PC-3 (cell line): ENCODE measurements around the gene FOS. TPM values are rescaled to one million over a fixed set of nuclear protein-coding genes. Genes with fewer than 3 reads are reported as not detected.

ENCODE experiments used
- ATAC-seq: fragments of 200-7000 bp; cut with Tn5 transposase; 2 replicates; pipeline ENCODE4 v1.9.1; 2020; ENCODE audit warnings: mild to moderate bottlenecking, moderate library complexity
- BruUV-seq: library from RNA; stranded (reverse); fragments of 400-500 nt; replicated peaks from 2 replicates; lab custom pipeline; 2021; lab: Mats Ljungman, UMichigan
- CTCF ChIA-PET: fragments of 300-600 bp; sonication (Branson Sonifier 250); formaldehyde crosslinking; loops from one replicate; lab custom pipeline; 2022; ENCODE audit warnings: antibody characterized with exemption; lab: Charles Lee
- POLR2A ChIA-PET: fragments of 300-600 bp; sonication (Branson Sonifier 250); formaldehyde crosslinking; loops from one replicate; lab custom pipeline; 2022; ENCODE audit warnings: antibody characterized with exemption; ENCODE audit not compliant: unreplicated experiment; lab: Charles Lee
- DNase-seq: peaks from one replicate; pipeline ENCODE4 v3.0.0-alpha.2; 2015
- H2AFZ ChIP-seq: fragments of 300-600 bp; sonication (generic); 2 replicates; pipeline ENCODE4 v1.6.0; 2016; ENCODE audit warnings: antibody characterized with exemption, low read length
- H3F3A ChIP-seq: fragments of 300-600 bp; sonication (generic); one replicate; pipeline ENCODE4 v1.6.0; 2017; ENCODE audit warnings: antibody characterized with exemption, low read length, control low read depth, mild to moderate bottlenecking; ENCODE audit not compliant: unreplicated experiment
- H3K27ac ChIP-seq: fragments of 300-600 bp; sonication (generic); 2 replicates; pipeline ENCODE4 v1.5.1; 2016; ENCODE audit warnings: mild to moderate bottlenecking, low read length
- H3K27me3 ChIP-seq: fragments of 300-600 bp; sonication (generic); 2 replicates; pipeline ENCODE4 v1.6.1; 2016; ENCODE audit warnings: low read length, mixed read lengths
- H3K36me3 ChIP-seq: fragments of 300-600 bp; sonication (generic); 2 replicates; pipeline ENCODE4 v1.6.1; 2016; ENCODE audit warnings: low read depth, mixed run types, low read length, mixed read lengths
- H3K4me1 ChIP-seq: fragments of 300-600 bp; sonication (generic); 2 replicates; pipeline ENCODE4 v1.5.1; 2016; ENCODE audit warnings: low read length; ENCODE audit not compliant: insufficient read depth
- H3K4me2 ChIP-seq: fragments of 300-600 bp; sonication (generic); 2 replicates; pipeline ENCODE4 v1.6.0; 2016; ENCODE audit warnings: low read length
- H3K4me3 ChIP-seq: fragments of 300-600 bp; sonication (generic); 2 replicates; pipeline ENCODE4 v1.5.1; 2016; ENCODE audit warnings: mild to moderate bottlenecking, low read length, mixed read lengths
- H3K79me2 ChIP-seq: fragments of 300-600 bp; sonication (generic); 2 replicates; pipeline ENCODE4 v1.6.1; 2017; ENCODE audit warnings: low read length, mixed read lengths
- H3K9ac ChIP-seq: fragments of 300-600 bp; sonication (generic); 2 replicates; pipeline ENCODE4 v1.6.0; 2016; ENCODE audit warnings: mild to moderate bottlenecking, low read length
- H3K9me2 ChIP-seq: fragments of 300-600 bp; sonication (generic); replicated peaks from 2 replicates; pipeline ENCODE4 v1.6.1; 2016; ENCODE audit warnings: mixed run types, low read length, mixed read lengths
- H3K9me3 ChIP-seq: fragments of 300-600 bp; sonication (generic); 2 replicates; pipeline ENCODE4 v1.6.1; 2016; ENCODE audit warnings: low read length, mixed read lengths
- H4K20me1 ChIP-seq: fragments of 300-600 bp; sonication (generic); 2 replicates; pipeline ENCODE4 v1.6.1; 2016; ENCODE audit warnings: low read length, mixed read lengths
- EZH2 ChIP-seq: fragments of 300-600 bp; sonication (generic); IDR thresholded peaks from one replicate; pipeline ENCODE4 v1.6.1; 2017; ENCODE audit warnings: antibody characterized with exemption, mild to moderate bottlenecking, low read length; ENCODE audit not compliant: unreplicated experiment
- EZH2phosphoT487 ChIP-seq: fragments of 300-600 bp; sonication (generic); IDR thresholded peaks from 2 replicates; pipeline ENCODE4 v1.6.1; 2018; ENCODE audit warnings: mild to moderate bottlenecking, antibody characterized with exemption, low read length, borderline replicate concordance
- intact Hi-C: fragments of 100-400 bp; cut with micrococcal nuclease; formaldehyde crosslinking; loops from 2 replicates; pipeline ENCODE4 v1.9.0; 2023
- total RNA-seq: library from RNA; depleted of rRNA; stranded (reverse); fragments of >200 nt; gene quantifications from 2 replicates; pipeline ENCODE4 v1.2.3, GENCODE V29; 2014
- TF ChIP-seq, protein P1 (sequence below): fragments of 300-600 bp; sonication (generic); conservative IDR thresholded peaks from 2 replicates; pipeline ENCODE4 v1.5.1; 2017; ENCODE audit warnings: antibody characterized with exemption, low read depth, mild to moderate bottlenecking, low read length

The FOS gene
- total RNA-seq, 1 experiment from 2014 or later = 99.2 TPM

DNA sequence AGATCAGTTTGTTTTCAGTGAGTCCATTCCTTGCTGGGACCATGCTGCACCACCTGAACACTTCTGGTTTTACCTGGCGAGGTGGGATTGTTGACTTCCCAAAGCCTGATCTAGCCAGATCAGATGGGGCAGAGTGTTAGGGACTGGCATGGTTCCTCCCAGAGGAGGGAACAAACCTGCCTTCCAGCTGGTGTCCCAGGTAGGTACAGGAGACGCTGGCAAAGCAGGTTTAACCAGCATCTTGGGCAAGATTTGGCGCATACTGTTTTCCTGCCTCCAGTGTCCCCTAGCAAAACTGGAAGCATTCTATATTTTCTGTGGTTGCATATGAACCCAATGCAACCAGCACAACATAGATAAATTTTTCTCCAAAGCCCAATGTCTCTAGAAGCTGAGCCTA is 14.6 kb upstream of the FOS start:
- no peaks in the 10 kb centered on the region for H4K20me1 ChIP-seq
- H3K9me2 ChIP-seq = no peaks in the 10 kb centered on the region
- POLR2A ChIA-PET = no interaction called here
- no peaks in the 10 kb centered on the region for H3K9me3 ChIP-seq
- no peak overlapping the region for H2AFZ ChIP-seq
- BruUV-seq = no TSS peak
- no peak overlapping the region for H3K27ac ChIP-seq
- DNase-seq (peak; percentile 36), ATAC-seq (no peak)
- no peaks in the 10 kb centered on the region for H3F3A ChIP-seq
- peaks cover 9% of the 10 kb centered on the region; the same call in 1 of the 2 replicates for H3K4me1 ChIP-seq
- H3K9ac ChIP-seq = no peak overlapping the region
- intact Hi-C loops = no loop called here
- no peaks in the 10 kb centered on the region for H3K27me3 ChIP-seq
- TF ChIP-seq EZH2 = no peak
- TF ChIP-seq, protein P1, sequence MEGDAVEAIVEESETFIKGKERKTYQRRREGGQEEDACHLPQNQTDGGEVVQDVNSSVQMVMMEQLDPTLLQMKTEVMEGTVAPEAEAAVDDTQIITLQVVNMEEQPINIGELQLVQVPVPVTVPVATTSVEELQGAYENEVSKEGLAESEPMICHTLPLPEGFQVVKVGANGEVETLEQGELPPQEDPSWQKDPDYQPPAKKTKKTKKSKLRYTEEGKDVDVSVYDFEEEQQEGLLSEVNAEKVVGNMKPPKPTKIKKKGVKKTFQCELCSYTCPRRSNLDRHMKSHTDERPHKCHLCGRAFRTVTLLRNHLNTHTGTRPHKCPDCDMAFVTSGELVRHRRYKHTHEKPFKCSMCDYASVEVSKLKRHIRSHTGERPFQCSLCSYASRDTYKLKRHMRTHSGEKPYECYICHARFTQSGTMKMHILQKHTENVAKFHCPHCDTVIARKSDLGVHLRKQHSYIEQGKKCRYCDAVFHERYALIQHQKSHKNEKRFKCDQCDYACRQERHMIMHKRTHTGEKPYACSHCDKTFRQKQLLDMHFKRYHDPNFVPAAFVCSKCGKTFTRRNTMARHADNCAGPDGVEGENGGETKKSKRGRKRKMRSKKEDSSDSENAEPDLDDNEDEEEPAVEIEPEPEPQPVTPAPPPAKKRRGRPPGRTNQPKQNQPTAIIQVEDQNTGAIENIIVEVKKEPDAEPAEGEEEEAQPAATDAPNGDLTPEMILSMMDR = no peak
- no peak for TF ChIP-seq EZH2phosphoT487
- no peaks in the 10 kb centered on the region for H3K36me3 ChIP-seq
- no peak overlapping the region for H3K4me3 ChIP-seq
- no peaks in the 10 kb centered on the region for H3K79me2 ChIP-seq
- H3K4me2 ChIP-seq = no peak overlapping the region
- CTCF ChIA-PET = no interaction called here

GRCh38 chr14:75267141-75267721 is 11.4 kb upstream of the FOS start:
- Histone ChIP-seq H3K27me3 (no peaks in the 10 kb centered on the region), H3K9me3 (no peaks in the 10 kb centered on the region), H4K20me1 (no peaks in the 10 kb centered on the region), H3K9ac (no peak overlapping the region), H3K9me2 (no peaks in the 10 kb centered on the region), H3K4me1 (no peaks in the 10 kb centered on the region), H3K79me2 (no peaks in the 10 kb centered on the region), H3F3A (no peaks in the 10 kb centered on the region), H2AFZ (no peak overlapping the region), H3K4me3 (no peak overlapping the region), H3K36me3 (no peaks in the 10 kb centered on the region), H3K4me2 (no peak overlapping the region), H3K27ac (no peak overlapping the region)
- DNase-seq (no peak), ATAC-seq (no peak)
- intact Hi-C loops = no loop called here
- BruUV-seq = no TSS peak
- ChIA-PET CTCF (interaction anchor here (0.6 to 0.7 kb wide), 2 partner anchors 13 to 389 kb away, joined by 4 to 5 read pairs; no protein-coding TSS in a partner anchor), POLR2A (no interaction called here)
- TF ChIP-seq, protein P1 = no peak
- TF ChIP-seq EZH2 (no peak), EZH2phosphoT487 (no peak)

- BruUV-seq = no TSS peak
- no peak overlapping the region for H3K27ac ChIP-seq
- no peaks in the 10 kb centered on the region for H3K9me2 ChIP-seq
- ChIA-PET CTCF (no interaction called here), POLR2A (interaction anchor here (0.7 kb wide), 1 partner anchor 24 kb away, joined by 3 read pairs; no protein-coding TSS in a partner anchor)
- H3K9ac ChIP-seq = no peak overlapping the region
- no peaks in the 10 kb centered on the region for H3K4me1 ChIP-seq
- no peaks in the 10 kb centered on the region for H3F3A ChIP-seq
- H2AFZ ChIP-seq = no peak overlapping the region
- intact Hi-C loops = no loop called here
- no peak overlapping the region for H3K4me3 ChIP-seq
- H3K9me3 ChIP-seq = no peaks in the 10 kb centered on the region
- H3K27me3 ChIP-seq = no peaks in the 10 kb centered on the region
- H3K79me2 ChIP-seq = no peaks in the 10 kb centered on the region
- no peak overlapping the region for H3K4me2 ChIP-seq
- DNase-seq (no peak), ATAC-seq (no peak)
- no peaks in the 10 kb centered on the region for H4K20me1 ChIP-seq
- no peak for TF ChIP-seq EZH2phosphoT487
- no peaks in the 10 kb centered on the region for H3K36me3 ChIP-seq
These were observed 9.7 kb upstream of the FOS start for GRCh38 chr14:75268633-75269550.
